ENCODE results near the gene PRPF40A.

GRCh38 chr2:152686321-152686720 is 30.9 kb downstream of the PRPF40A start:
- TF ChIP-seq NONO (IDR thresholded peaks at IDR 0.05) (no peak), NONO (CRISPR knock-in tag; conservative IDR thresholded peaks at IDR 0.05) (no peak), PRDM15 (CRISPR knock-in tag; IDR thresholded peaks at IDR 0.05) (no peak), MTA3 (CRISPR knock-in tag; IDR thresholded peaks at IDR 0.05) (no peak), CTCF (CRISPR knock-in tag; IDR thresholded peaks at IDR 0.05) (no peak)

All from HepG2 (cell line).